GM23248 (cell line): ENCODE data around the gene MAPT. TPM values are rescaled to one million over a fixed set of nuclear protein-coding genes. Genes with fewer than 3 reads are reported as not detected.

Experiments
- DNase-seq: peaks from one replicate; pipeline ENCODE4 v3.0.0-alpha.2; 2015
- H2AFZ ChIP-seq: fragments of 200-600 bp; sonication (generic); 2 replicates; pipeline ENCODE4 v1.6.1; 2016; ENCODE audit warnings: antibody characterized with exemption
- H3F3A ChIP-seq: fragments of 200-600 bp; sonication (generic); 2 replicates; pipeline ENCODE4 v1.6.1; 2016; ENCODE audit warnings: mild to moderate bottlenecking, antibody characterized with exemption, mixed run types; ENCODE audit not compliant: insufficient read depth
- H3K27ac ChIP-seq: fragments of 200-600 bp; sonication (generic); 2 replicates; pipeline ENCODE4 v1.5.1; 2016; ENCODE audit warnings: mild to moderate bottlenecking
- H3K27me3 ChIP-seq: fragments of 200-600 bp; sonication (generic); replicated peaks from 2 replicates; pipeline ENCODE4 v1.6.1; 2016; ENCODE audit warnings: mild to moderate bottlenecking; ENCODE audit not compliant: insufficient read depth
- H3K36me3 ChIP-seq: fragments of 200-600 bp; sonication (generic); 2 replicates; pipeline ENCODE4 v1.6.1; 2016; ENCODE audit warnings: low read depth, mild to moderate bottlenecking
- H3K4me1 ChIP-seq: fragments of 200-600 bp; sonication (generic); 2 replicates; pipeline ENCODE4 v1.6.1; 2016; ENCODE audit warnings: mild to moderate bottlenecking; ENCODE audit not compliant: insufficient read depth
- H3K4me2 ChIP-seq: fragments of 200-600 bp; sonication (generic); one replicate; pipeline ENCODE4 v1.6.1; 2016; ENCODE audit warnings: mild to moderate bottlenecking; ENCODE audit not compliant: unreplicated experiment
- H3K4me3 ChIP-seq: fragments of 200-600 bp; sonication (generic); 2 replicates; pipeline ENCODE4 v1.5.1; 2016; ENCODE audit warnings: mild to moderate bottlenecking
- H3K79me2 ChIP-seq: fragments of 200-600 bp; sonication (generic); 2 replicates; pipeline ENCODE4 v1.6.1; 2016; ENCODE audit warnings: mild to moderate bottlenecking; ENCODE audit not compliant: insufficient read depth
- H3K9ac ChIP-seq: fragments of 200-600 bp; sonication (generic); 2 replicates; pipeline ENCODE4 v1.6.1; 2016; ENCODE audit warnings: mild to moderate bottlenecking
- H3K9me2 ChIP-seq: fragments of 200-600 bp; sonication (generic); 2 replicates; pipeline ENCODE4 v1.6.1; 2016; ENCODE audit warnings: mixed run types, mild to moderate bottlenecking, moderate library complexity; ENCODE audit not compliant: insufficient read depth
- H3K9me3 ChIP-seq: fragments of 200-600 bp; sonication (generic); one replicate; pipeline ENCODE4 v1.6.1; 2017; ENCODE audit warnings: low read depth
- H4K20me1 ChIP-seq: fragments of 200-600 bp; sonication (generic); 2 replicates; pipeline ENCODE4 v1.6.0; 2016; ENCODE audit not compliant: insufficient read depth
- EZH2 ChIP-seq: fragments of 200-600 bp; sonication (generic); IDR thresholded peaks from 2 replicates; pipeline ENCODE4 v1.6.1; 2018; ENCODE audit warnings: antibody characterized with exemption, mild to moderate bottlenecking; ENCODE audit not compliant: insufficient read depth, poor library complexity, severe bottlenecking
- EZH2phosphoT487 ChIP-seq: fragments of 200-600 bp; sonication (generic); IDR thresholded peaks from 2 replicates; pipeline ENCODE4 v1.6.1; 2018; ENCODE audit warnings: antibody characterized with exemption, moderate library complexity, mild to moderate bottlenecking, low read depth; ENCODE audit not compliant: insufficient read depth
- WGBS, 2 experiments: methylation state at CpG; one replicate each; pipeline ENCODE4 v1.1.6; 2015 to 2017; ENCODE audit warnings: low lambda C conversion rate in 2 of 2, low coverage in 1 of 2; ENCODE audit errors: missing lambda C conversion rate in 2 of 2; 5-methylcytosine and 5-hydroxymethylcytosine counted together
- in situ Hi-C: fragments of 300-500 bp; cut with MboI; formaldehyde crosslinking; loops from 2 replicates; pipeline ENCODE4 v1.15.0; 2020
- polyA plus RNA-seq: library from polyadenylated mRNA; unstranded; fragments of >200 nt; fragmentation: Nextera tagmentation; extraction: Ambion mirVana; gene quantifications from 2 replicates; pipeline ENCODE4 v1.2.1, GENCODE V29; 2016
- total RNA-seq: library from RNA; depleted of rRNA; stranded (reverse); fragments of >200 nt; shearing (Covaris generic); gene quantifications from 2 replicates; pipeline ENCODE4 v1.2.3, GENCODE V29; 2014

The MAPT gene
- total and polyA plus RNA-seq, 2 experiments from 2014 or later: 0.06 TPM; not detected in 1

GRCh38 chr17:45902892-45903346 is 8.6 kb downstream of the MAPT start:
- H4K20me1 ChIP-seq: no peaks in the 10 kb centered on the region
- no peak overlapping the region for H3K27ac ChIP-seq

DNA sequence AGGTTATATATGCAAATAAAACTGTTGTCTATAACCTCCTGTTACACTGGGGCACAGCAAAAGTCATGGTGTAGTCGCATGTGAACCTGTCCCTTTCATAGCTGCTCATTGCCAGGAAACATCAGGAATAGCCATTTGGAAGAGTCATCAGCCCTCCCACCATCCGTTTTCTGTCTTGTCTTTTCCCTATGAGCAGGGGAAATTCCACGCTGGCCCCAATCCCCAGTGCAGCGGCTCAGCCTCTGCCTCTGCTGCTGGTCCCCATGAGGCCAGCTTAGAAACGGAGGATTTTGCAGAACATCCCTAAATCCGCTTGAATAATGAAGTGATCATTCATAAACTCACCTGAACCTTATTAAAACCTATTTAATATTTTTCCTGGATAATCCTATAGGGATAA is 10.5 kb downstream of the MAPT start:
- Histone ChIP-seq H3F3A (no peaks in the 10 kb centered on the region), H3K79me2 (no peaks in the 10 kb centered on the region), H3K9ac (no peak overlapping the region), H3K9me3 (no peaks in the 10 kb centered on the region), H3K27me3 (peaks cover 50% of the 10 kb centered on the region), H3K4me2 (no peak overlapping the region), H4K20me1 (no peaks in the 10 kb centered on the region), H3K4me3 (no peak overlapping the region), H2AFZ (no peak overlapping the region), H3K36me3 (no peaks in the 10 kb centered on the region), H3K9me2 (no peaks in the 10 kb centered on the region), H3K27ac (no peak overlapping the region), H3K4me1 (no peaks in the 10 kb centered on the region)
- in situ Hi-C loops: no loop called here
- no peak for DNase-seq
- WGBS, 2 experiments: 41 to 45% methylated on average over 6 of the region's 6 CpGs
- TF ChIP-seq EZH2phosphoT487: no peak

More at GRCh38 chr17:45902892-45903346, 8.6 kb downstream of the MAPT start:
- in situ Hi-C loops: no loop called here
- Histone ChIP-seq H2AFZ (no peak overlapping the region), H3K27me3 (peaks cover 49% of the 10 kb centered on the region), H3K36me3 (no peaks in the 10 kb centered on the region), H3K9ac (no peak overlapping the region), H3K4me2 (no peak overlapping the region), H3K9me3 (no peaks in the 10 kb centered on the region), H3K9me2 (no peaks in the 10 kb centered on the region), H3K4me1 (no peaks in the 10 kb centered on the region), H3K4me3 (no peak overlapping the region), H3K79me2 (no peaks in the 10 kb centered on the region), H3F3A (no peaks in the 10 kb centered on the region)
- peak; percentile 14 for DNase-seq
- WGBS, 2 experiments: 2 to 3% methylated on average over 7 of the region's 7 CpGs
- TF ChIP-seq EZH2phosphoT487 (no peak), EZH2 (no peak)

- no peak for DNase-seq
- H3K36me3 ChIP-seq: no peaks in the 10 kb centered on the region
- H3F3A ChIP-seq: no peaks in the 10 kb centered on the region
- H3K79me2 ChIP-seq: no peaks in the 10 kb centered on the region
- H3K4me2 ChIP-seq: no peak overlapping the region
- no peaks in the 10 kb centered on the region for H3K9me2 ChIP-seq
- in situ Hi-C loops: no loop called here
- no peak overlapping the region for H3K4me3 ChIP-seq
- no peaks in the 10 kb centered on the region for H3K4me1 ChIP-seq
- TF ChIP-seq EZH2 (no peak), EZH2phosphoT487 (no peak)
- WGBS, 2 experiments: 7 to 8% methylated on average over 4 of the region's 4 CpGs
- H4K20me1 ChIP-seq: no peaks in the 10 kb centered on the region
- H3K27ac ChIP-seq: no peak overlapping the region
- peaks cover 50% of the 10 kb centered on the region for H3K27me3 ChIP-seq
- no peak overlapping the region for H2AFZ ChIP-seq
- H3K9ac ChIP-seq: no peak overlapping the region
- H3K9me3 ChIP-seq: no peaks in the 10 kb centered on the region
These were observed 11.5 kb downstream of the MAPT start for GRCh38 chr17:45905814-45906213.

GRCh38 chr17:45906237-45906636 is 11.9 kb downstream of the MAPT start:
- peaks cover 46% of the 10 kb centered on the region for H3K27me3 ChIP-seq

More at GRCh38 chr17:45906237-45906636, 11.9 kb downstream of the MAPT start:
- TF ChIP-seq EZH2phosphoT487 (no peak), EZH2 (no peak)
- Histone ChIP-seq H3K36me3 (no peaks in the 10 kb centered on the region), H3K4me2 (no peak overlapping the region), H2AFZ (no peak overlapping the region), H3K4me1 (no peaks in the 10 kb centered on the region), H4K20me1 (no peaks in the 10 kb centered on the region), H3K4me3 (no peak overlapping the region), H3K9me2 (no peaks in the 10 kb centered on the region), H3F3A (no peaks in the 10 kb centered on the region), H3K27ac (no peak overlapping the region), H3K79me2 (no peaks in the 10 kb centered on the region), H3K9ac (no peak overlapping the region), H3K9me3 (no peaks in the 10 kb centered on the region)
- WGBS, 2 experiments: 2 to 6% methylated on average over 8 of the region's 8 CpGs
- no peak for DNase-seq
- in situ Hi-C loops: no loop called here
